Measurements from ENCODE around the gene DCHS2.
A peak's percentile ranks its signal among the peaks of the same experiment; 100 is the strongest.

Gene DCHS2

DNA sequence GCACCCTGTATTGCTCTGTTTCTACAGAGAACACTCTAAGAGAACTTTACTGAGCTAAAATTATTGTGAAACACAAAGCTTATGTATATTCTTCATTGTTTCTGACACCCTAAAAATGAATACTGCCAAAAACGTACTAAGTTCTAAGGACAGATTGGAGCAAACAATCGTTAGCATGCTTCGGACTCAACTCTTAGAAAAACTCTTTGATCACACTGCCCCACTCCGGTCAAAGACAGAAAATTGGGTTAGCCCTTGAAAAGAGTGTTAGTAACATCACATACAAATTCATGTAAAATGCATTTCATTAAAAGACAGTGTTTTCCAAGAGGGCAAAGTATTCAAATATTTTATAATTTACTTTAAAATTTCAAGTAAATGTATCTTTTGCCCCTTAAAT, 177.4 kb downstream of the DCHS2 start:
- DNase-seq = peak; percentile 28

DNA sequence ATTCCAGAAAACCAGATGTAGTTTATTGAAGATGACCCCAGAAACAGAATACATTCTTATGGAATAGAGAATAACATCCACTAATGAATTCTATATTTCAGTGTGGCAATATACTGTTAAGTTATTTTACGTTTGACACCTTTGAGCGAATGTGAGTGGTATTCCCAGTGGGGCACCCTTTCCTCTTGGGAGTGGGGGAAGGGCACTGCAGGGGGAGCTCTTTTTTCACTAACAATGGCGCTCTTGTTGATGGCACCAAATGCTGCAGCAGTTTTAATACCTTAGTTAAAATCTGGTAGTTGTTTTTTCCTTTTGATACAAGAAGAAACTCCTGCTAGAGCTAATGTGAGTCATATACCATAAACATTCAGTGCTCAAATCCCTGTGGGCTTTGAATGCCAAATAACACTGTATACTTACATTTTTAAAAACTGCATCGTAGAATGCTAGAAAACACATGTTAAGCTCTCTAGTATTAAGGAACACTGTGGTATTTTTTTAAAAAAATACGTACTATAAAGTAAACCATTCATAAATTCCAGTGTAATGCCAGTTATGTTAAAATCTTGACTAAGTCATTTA, 178.5 kb downstream of the DCHS2 start:
- DNase-seq = no peak

DNA sequence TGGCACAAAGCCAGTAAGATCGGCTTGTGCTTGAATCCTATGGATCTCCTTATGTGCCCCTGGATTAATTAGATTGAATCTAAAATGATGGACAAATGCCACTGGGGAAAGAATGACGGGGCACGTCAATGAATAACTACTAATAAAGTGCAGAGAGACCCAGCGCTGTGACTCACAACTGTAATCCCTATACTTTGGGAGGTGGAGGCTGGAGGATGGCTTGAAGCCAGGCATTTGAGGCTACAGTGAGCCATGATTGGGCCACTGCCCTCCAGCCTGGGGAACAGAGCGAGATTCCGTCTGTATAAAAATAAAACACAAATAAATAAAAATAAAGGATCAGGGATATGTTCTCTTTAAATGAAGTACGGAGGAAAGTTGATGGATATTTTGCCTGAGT, 179.4 kb downstream of the DCHS2 start:
- DNase-seq = no peak

DNA sequence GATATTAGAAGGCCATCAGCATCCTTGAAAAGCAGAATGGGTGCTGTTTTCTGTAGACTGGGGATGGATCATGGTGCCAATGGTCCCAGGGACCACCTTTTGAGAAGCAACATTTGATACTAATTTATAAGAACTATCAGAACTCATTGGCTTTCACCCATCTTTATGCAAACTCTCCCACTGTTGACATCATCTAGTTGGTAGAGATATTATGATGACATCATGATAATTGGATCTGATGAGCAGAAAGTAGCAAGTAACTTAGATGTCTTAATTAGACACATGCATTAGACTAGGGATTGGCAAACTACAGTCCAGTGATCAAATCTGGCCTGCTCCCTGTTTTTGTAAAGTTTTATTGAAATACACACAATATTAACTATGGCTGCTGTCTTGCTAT, 181.0 kb downstream of the DCHS2 start:
- DNase-seq = no peak

- no peak for DNase-seq
These were observed 183.4 kb downstream of the DCHS2 start for GRCh38 chr4:154308207-154308606.

DNA sequence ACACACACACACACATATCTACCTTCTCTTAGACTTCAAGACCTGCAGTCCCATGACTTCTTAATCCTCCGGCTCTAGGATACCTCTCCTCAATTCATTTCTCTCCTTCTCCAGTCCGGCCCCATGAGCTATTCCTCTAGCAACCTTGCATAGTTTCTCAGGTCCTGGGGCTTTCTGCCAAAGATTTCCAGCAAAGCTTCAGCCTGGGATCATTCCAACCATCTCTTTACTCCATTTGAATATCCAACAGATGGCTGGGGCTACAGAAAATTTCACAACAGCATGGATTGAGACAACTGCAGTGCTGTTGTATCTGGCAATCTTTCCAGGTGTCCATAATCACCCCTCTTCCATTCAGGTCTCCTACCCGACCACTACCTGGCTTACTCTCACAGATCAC, 184.1 kb downstream of the DCHS2 start:
- DNase-seq = no peak

DNA sequence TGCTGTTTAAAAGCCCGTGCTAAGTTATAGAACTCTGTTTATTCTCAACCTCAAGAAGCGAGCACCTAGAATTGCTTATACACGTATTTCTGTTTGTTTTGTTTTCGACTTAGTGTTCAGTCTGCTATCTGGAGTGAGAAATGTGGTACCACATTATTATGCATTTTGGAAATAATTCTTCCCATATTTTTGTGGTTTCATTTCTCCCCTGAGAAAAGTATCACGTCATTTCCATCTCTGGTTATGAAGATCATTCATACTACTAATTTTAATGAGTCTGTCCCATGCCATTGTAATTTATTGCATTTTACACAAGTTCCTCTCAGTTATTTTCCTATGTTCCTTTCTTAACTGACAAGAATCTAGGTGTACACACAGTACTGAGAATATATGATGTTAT, 186.0 kb downstream of the DCHS2 start:
- DNase-seq = no peak

DNA sequence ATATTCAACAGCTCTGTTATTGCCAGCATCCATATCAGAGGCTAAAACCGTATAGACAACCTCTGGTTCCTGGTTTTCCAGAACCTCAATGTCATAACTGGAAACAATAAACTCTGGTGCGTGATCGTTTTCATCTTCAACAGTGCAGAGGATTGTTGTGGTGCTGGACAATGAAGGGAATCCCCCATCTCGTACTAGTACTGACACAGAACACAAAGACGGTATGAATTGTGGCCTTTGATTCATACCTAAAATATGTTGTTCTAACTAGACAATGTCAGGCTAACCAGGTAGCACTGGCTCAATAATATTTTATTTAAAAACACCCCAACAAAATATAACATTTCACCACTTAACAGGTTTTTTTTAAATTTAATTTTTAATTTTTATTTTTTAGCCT, 186.9 kb downstream of the DCHS2 start:
- no peak for DNase-seq

DNA sequence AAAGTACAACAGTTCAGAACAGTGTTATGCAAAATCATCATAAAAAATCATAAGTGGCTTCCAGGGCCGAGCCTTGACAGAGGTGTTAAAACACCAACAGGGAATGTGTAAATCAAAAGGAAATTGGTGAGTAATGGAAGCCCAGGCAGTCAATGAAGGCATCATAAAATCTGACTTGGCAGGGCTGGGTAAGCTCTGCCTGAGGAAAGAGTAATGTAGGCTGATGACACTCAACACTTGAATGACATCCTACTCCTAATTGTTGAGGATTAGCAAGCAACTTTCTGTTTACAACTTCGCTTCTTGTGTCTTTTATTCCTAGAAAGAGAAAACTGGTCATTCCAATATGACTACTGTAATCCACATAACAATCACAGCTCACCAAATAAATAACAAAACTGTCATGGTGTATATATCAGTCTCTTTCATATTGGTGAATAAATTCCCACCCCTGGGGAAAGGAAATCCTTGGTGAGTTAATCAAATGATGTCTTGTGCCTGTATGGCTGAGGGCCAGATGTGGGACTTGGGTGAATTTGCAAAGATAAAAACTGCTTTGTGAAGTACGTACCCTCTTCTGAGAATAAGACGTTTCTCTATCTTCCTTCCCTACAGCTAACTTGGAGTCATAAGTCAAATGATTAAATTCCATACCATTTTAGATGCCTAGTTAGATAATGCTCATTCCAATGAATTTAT, 196.8 kb downstream of the DCHS2 start:
- no peak for DNase-seq

- DNase-seq = no peak
These were observed 198.2 kb downstream of the DCHS2 start for GRCh38 chr4:154293427-154293826.

DNA sequence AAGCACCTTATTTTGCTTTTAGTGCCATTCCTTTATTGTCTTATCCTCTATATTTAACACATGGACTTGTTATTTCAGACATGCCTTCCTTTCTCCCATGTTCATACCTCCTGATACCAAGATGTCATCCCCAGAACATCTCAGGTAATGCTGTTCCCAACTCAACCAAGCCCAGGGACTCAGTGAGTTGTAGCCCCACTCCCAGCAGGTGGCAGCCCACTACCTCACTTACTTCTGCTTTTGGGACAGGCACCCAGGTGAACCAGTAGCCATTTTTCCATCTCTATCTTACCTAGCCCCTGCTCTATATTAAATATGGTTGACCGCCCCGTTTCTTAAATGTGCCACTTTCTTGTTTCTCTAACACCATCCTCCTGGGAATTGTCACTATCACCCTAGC, 199.0 kb downstream of the DCHS2 start:
- no peak for DNase-seq

DNA sequence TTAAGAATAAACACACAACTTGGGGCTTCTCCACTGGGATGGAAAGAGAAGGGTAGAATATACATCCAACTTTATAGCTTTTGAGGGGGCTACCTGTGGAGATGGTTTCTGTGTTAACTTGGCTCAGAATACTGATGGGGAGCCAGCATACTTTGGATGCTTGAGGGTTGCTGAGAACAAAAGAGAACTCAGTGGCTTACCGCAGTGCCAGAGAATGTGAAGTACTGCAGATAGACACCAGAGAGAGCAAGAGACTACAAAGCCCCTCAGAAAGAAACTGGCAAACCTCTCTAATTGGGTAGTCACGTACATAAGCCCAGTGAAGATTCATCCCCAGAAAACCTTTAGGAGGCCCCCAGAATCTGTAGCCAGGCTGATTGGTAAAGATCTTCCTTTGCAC, 214.4 kb downstream of the DCHS2 start:
- DNase-seq = peak; percentile 14

- DNase-seq = no peak
These were observed 215.1 kb downstream of the DCHS2 start for GRCh38 chr4:154276496-154276895.

GRCh38 chr4:154254999-154255398, 236.6 kb downstream of the DCHS2 start:
- no peak for DNase-seq

DNA sequence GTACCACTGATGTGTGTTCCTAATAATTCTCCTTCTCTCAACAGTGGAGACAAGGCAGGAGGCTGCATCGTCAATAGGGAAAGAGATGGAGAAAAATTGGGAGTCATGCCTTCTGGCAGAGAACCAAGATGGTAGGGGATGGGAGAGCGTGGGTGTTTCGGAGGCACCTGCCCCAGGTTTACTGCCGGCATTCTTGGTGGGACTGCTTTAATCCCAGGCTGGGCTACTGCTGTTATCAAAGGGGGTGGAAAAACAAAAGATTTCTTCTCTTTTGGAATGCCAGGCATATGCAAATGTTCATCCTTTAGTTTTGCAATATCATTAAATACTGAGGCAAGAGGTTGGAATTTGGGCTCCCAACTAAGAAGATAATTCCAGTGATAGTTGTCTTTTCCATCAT, 257.0 kb downstream of the DCHS2 start:
- DNase-seq = no peak

DNA sequence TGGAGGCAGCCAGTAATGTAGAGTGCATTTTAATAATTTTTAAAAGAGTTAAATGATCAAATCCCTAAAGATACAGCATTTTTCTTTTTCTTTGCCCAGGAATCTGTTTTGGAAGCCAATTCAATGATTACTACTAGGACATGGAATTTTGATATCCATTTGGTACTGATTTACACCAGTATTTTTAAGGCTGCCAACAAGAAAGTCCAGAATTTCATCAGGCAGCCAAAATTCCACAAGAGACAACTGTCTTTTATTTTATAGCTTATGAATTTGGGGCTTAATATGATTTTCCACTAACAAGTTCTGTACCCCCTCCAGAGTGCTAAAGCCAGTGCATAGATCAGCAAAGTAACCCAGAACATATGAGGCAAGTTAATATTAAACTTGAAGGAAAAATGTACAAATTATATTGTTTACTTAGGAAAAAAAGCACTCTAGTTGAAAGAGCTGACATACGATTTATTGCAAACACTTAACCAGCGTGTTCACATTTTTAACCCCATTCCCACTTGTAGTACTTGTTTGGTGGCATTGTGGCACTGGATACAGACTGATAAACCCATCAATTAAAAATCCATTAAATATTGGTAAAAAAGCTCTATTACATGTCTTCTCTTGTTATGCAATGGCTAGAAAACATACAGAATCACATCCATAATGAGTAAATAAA, 259.7 kb downstream of the DCHS2 start:
- no peak for DNase-seq

DNA sequence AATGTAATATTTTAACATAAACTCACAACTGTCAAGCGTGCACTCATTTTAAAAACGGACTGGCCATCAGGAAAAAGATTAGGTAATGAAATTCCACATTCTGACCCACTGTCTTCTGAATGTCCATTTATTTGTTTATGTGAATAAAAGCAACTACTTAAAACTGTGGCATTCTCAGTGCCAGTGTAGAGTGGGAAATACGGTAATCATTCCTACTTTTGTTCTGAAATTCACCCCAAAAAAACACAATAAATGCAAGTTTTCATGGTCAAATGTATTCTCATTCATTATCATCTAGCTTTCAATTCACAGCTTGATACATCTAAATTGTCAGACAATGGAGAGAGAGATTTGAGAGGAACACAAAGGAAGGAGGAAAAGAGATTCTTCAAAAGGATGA, 260.9 kb downstream of the DCHS2 start:
- DNase-seq = no peak

DNA sequence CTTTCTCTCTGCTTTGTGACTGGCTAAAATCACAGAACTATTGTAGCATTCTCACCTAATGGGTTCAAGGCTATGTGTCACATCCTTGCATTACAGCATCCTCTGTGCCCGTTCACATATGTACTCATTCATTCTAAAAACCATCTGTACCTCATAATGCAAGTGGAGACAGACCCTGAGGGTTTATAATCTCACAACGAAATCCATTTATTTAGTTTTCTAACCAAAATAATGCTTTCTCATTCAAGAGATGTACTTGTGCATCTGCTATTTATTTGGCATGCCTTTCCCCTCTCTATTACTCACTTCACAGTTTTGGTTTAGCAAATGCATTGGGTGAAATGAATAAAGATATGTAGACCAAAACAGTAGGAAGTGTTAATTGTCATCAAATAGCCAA, 261.5 kb downstream of the DCHS2 start:
- no peak for DNase-seq

DNA sequence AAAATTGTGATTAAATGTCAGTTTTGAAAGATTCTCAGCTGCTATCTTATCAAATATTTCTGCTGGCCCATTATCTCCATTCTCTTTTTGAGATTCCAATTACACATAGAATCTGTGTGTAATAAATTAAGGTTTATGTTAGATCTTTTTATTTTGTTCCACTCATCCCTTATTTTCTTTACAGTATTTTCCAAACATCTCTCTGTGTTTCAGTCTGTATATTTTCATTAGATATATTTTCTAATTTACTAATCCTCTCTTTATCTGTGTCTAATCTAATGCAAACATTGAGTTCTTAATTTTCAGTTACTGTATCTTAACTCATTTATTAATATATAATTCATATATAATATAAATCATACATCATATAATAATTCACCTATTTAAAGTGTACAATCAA, 268.7 kb downstream of the DCHS2 start:
- no peak for DNase-seq

DNA sequence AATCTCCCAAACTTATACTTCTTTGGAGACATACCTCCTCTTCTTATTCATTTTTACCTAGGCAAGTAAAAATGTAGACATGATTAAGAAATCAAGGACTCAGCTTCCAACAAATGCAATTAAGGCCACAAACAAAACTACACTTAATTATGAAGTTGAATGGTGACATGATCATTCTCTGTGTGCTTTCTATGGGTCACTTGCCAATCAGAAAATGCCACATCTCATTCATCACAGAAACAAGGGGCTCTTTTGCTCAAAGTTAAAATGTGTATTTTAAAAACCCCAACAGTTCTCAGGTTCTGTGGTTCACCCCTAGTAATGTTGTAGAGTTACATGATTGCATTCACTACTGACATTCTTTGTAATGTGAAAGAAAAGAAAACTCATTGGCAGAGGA, 273.5 kb downstream of the DCHS2 start:
- DNase-seq = peak; percentile 73

DNA sequence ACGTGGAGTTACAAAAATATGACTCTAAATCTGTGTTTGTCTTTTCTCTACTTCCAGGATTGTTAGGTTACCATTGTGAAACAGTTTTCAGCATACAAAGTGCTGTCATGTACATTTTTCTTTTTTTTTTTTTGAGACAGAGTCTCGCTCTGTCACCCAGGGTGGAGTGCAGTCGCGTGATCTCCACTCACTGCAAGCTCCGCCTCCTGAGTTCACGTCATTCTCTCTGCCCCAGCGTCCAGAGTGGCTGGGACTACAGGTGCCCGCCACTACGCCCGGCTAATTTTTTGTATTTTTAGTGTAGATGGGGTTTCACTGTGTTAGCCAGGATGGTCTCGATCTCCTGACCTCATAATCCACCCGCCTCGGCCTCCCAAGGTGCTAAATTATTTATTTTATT, 274.2 kb downstream of the DCHS2 start:
- DNase-seq = peak; percentile 47

DNA sequence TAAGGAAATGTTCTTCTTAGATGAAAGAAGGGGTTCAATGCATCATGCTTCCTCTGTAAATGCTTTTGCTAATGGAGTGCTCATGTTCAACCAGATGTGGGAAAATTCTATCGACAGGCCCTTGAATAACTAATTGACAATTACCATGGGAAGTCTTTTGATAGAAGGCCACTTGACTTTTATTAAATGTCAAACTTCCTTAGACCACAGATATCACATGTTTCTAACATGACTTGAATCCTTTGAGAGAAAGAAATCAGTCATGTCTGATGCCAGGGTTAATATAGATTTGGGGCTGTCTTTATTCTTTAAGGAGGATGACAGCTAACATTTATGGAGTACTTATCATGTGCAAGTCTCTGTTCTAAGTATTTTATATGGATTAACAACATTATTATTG, 280.1 kb downstream of the DCHS2 start:
- DNase-seq = no peak

DNA sequence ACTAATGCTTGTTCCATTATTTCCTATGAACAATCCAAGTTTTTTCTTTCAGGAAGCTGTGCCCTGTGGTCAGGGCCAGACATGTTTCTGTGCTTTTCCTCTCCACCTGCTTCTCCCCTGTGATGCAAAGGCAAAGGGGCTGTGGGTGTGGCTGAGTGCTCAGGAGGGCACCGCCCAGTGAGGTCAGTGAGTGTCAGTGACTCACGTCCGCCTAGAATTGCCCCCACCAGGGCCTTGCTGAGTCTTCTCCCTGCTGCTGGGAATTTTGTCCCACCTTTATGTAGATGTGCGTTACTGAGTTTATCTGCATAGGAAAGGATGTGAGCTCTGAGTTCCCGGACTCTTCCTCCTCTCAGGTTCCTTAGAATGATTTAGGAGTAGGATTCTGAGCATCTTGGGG, 283.2 kb downstream of the DCHS2 start:
- no peak for DNase-seq

GRCh38 chr4:154205471-154205870, 286.1 kb downstream of the DCHS2 start:
- DNase-seq = no peak

DNA sequence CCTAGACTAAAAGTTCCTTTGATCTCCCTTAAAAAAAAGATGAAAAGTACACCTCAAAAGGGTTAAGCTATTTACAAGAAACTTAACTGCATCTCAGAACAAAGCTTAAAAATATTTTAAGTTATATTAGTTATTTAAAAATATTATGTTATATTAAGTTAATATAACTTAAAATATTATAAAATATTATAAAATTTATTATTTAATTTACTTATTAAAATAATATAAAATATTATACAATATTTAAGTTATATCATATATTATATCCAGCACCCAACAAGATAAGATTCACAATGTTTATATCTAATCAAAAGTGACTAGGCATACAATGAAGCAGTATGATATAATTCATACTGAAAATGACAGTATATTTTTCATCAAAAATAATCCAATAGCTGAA, 296.9 kb downstream of the DCHS2 start:
- DNase-seq = no peak

Measured in retina (tissue), 1 donor.